Upper lobe of left lung (tissue), 4 donors: ENCODE results near the gene SH3BP4.

ENCODE experiments used
- CTCF ChIP-seq, 6 experiments: fragments of 450-650 bp in 4 of 6; fragments of 200-600 bp in 2 of 6; sonication (generic) in 2 of 6; IDR thresholded peaks; one replicate each; pipeline ENCODE4 v1.5.1; 2016 to 2019; ENCODE audit warnings: antibody characterized with exemption in 6 of 6
- EP300 ChIP-seq, 4 donors: sonication (generic); formaldehyde crosslinking; IDR thresholded peaks; one replicate each; pipeline ENCODE4 v1.5.1; 2017; ENCODE audit warnings: antibody characterized with exemption in 4 of 4, control low read depth in 2 of 4
- POLR2A ChIP-seq, 4 donors: fragments of 450-650 bp; IDR thresholded peaks; one replicate each; pipeline ENCODE4 v1.5.1; 2016 to 2017; ENCODE audit warnings: antibody characterized with exemption in 4 of 4, mild to moderate bottlenecking in 2 of 4
- POLR2AphosphoS5 ChIP-seq, 2 donors: sonication (generic); formaldehyde crosslinking; IDR thresholded peaks; one replicate each; pipeline ENCODE4 v1.5.1; 2017; ENCODE audit warnings: antibody characterized with exemption in 2 of 2

- no peak for TF ChIP-seq CTCF (IDR thresholded peaks at IDR 0.05)
- TF ChIP-seq POLR2A (IDR thresholded peaks at IDR 0.05), result no peak
- no peak for TF ChIP-seq POLR2AphosphoS5 (IDR thresholded peaks at IDR 0.05)
- TF ChIP-seq EP300 (IDR thresholded peaks at IDR 0.05), result no peak
Observed at GRCh38 chr2:235031686-235032373, 80.0 kb downstream of the SH3BP4 start.
